NCI-H1417 treated with DMSO at 0.1 percent for 48 hours (cell line): ENCODE measurements around the gene RTKN2.

ENCODE experiments used
- DNase-seq: peaks from one replicate; lab custom pipeline; 2025; lab: John Stamatoyannopoulos, UW

Gene RTKN2

GRCh38 chr10:62172465-62172864 lies 96.2 kb downstream of the RTKN2 start:
- no peak for DNase-seq

DNA sequence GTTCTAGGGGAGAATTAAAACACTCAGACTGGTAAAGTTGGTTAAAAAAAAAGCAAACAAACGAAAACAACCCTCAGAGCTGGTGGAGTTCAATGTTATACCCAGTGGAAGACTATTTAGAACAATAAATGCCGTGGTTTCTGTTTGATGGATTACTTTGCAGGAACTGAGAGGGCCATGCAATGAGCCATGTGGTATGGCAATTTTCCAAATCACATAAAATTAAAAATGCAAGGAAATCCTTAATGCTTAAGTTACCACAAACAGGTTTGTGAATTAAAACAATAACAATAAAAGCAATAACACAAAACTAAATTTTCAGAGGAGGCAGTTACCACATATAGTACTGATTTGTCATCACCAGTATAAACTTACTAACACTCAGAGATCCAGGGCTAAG lies 96.9 kb downstream of the RTKN2 start:
- DNase-seq = no peak

DNA sequence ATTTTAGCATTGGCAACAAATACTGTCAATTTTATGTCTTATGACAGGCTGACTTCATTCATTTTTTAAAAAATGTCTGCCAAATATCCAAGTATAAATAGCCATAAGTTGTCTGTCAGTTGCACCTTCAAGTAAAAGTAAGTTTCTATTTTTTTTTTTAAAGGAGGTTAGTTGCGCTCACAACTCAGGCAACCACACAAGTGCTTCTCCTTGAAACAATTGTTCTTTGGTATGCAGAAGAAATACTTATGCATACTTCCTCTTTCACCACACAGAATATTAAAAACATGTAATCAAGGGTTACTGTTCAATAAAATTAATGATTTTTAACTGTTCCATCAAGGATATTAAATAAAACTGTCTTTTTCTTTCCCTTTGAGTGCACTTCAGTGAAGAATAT lies 97.9 kb downstream of the RTKN2 start:
- DNase-seq = no peak

GRCh38 chr10:62166331-62167131 lies 102.1 kb downstream of the RTKN2 start:
- no peak for DNase-seq

GRCh38 chr10:62165803-62166202 lies 102.8 kb downstream of the RTKN2 start:
- DNase-seq = no peak

- no peak for DNase-seq
These were observed 105.6 kb downstream of the RTKN2 start for GRCh38 chr10:62163024-62163423.

DNA sequence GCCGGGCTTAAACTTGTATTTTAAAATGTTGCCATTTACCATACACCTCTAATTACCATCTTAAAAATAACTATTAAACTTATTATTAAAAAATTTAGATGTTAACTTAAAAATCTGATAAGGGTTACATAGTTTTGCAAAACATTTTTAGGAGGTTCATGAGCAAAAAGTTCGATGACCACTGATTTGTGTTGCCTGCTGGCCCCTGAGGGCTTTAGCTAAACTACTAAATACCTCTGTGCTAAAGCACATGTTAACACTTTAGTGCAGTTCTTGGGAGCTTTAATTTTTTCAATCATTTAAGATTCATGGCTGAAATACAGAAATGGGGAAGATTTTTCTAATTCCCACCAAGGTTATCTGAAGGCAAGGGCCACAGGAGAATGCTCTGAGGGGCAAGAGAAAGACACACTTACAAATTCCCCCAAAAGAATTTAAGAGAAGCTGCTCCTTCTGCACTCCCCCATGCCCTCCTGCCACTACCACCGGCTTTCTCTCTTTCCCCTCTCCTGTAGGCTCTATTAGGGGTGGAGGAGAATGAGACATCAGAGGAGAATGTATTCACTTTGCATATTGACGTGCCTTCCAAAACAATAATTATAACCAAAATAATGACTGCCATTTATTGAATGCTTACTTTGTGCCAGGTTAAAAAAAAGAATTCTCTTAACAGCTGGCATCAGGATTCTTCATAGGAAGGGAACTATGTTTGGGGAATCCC lies 106.2 kb downstream of the RTKN2 start:
- no peak for DNase-seq

DNA sequence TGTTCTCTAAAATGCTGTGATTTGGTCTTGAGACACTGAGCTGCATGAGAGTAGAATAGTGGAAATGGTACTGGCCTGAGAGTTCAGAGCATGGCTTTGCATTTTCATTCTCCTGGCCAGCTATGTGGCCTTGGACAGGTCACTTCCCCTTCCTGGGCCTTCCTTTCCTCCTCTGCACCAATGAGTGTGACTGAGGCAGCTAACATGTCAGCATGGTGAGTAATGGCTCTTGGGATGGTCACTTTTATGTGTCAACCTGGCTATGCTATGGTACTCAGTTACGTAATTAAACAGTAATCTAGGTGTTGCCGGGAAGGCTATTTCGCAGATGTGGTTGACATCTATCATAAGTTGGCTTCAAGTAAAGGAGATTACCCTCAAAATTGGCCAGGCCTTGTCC lies 109.3 kb downstream of the RTKN2 start:
- DNase-seq = no peak

DNA sequence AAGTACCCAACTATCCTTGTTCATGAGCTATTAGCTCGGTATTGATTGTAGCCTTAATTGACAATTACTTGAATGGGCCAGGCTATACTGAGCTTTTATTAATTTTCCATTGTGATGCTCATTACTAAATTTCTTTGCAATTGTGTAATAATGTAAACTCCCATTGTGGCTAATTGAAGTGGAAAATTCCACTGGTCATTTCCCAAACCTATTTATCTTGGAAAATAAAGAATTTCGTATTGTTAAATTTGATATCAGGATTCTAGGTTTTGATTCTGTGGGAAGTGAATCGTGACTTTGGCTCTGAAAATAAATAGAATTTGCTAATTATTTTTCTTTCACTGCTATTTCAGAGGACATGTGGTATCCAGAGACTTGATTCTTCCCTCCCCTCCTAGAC lies 111.0 kb downstream of the RTKN2 start:
- no peak for DNase-seq

DNA sequence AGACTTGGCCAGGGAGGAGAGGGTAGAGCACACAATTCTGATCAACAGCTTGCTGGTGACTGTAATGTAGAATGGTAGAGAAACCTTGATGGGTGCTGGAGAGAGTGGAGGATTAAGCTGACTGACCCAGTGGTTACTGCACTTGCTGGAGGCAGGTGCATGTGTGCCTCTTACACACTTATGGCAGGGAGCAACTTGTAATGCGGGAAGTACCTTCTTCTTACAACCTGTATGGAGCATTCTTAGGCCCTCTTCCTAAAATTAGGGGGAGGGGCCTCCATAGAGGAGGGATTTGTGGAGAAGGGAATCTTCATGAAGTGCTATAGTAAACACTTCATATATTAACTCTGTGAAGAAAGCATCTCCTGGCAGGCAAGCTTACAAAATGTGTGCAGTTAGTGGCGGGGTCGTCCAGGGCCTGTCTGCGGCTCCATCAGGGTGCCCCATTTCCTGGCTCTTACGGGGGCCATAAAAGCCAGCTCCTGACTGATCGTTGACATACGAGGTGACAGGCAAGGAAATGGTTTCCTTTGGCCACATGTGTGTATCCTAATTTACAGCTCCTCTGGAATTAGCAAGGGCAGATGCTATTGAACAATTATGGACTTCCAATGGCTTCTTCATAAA lies 113.5 kb downstream of the RTKN2 start:
- DNase-seq = no peak

DNA sequence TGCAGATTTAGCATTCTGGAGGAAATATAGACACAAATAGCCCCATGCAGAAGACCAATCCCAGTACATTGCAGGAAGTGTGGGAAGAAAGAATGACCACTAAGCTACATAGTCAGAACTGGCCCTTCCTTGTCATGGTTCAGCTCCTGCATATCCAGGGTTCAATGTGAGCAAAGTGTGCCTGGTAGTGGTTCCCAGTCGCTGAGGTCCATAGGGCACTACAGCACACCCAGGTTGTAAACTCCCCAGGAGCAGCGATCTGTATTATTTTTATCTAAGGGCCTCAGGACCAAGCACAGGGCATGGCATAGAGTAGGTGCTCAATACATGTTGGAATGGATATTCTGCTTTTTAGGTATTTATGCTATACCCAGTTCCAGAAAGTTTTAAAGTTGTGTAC lies 114.4 kb downstream of the RTKN2 start:
- DNase-seq = no peak

- no peak for DNase-seq
These were observed 115.5 kb downstream of the RTKN2 start for GRCh38 chr10:62153191-62153590.

- no peak for DNase-seq
These were observed 119.0 kb downstream of the RTKN2 start for GRCh38 chr10:62149621-62150020.

GRCh38 chr10:62148155-62148554 lies 120.5 kb downstream of the RTKN2 start:
- no peak for DNase-seq

- no peak for DNase-seq
These were observed 121.2 kb downstream of the RTKN2 start for GRCh38 chr10:62147425-62147824.

DNA sequence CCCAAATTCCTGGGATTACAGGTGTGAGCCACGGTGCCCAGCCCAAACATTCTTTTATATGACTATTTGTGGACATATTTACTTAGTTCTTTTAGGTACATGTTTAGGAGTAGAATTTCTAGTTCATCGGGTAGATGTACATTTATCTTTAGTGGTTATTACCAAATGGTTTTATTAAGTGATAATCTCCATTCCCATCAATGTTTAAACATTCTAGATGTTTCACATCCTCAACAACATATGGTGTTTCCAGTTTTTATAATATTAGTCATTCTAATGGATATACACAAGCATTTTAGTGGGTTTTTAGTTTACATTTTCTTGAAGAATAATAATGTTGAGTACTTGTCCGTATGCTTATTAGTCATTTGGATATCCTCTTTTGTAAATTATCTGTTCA lies 131.7 kb downstream of the RTKN2 start:
- DNase-seq = no peak

DNA sequence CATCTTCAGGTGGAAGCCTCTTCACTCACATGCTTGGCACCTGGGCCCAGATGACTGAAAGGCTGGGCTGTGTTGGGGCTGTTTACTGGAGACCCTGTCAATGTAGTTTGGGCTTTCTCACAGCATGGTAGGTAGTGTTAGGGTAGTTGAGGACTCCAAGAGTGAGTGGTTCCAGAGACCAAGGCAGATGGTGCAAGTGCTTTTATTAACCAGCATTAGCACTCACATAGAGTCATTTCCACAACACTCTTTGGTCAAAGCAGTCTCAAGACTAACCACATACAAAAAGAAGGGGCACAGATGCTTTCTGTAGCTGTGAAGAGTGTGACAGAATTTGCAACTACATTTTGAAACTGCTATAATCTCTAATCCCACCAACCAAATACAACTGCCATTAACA lies 135.0 kb downstream of the RTKN2 start:
- DNase-seq = no peak
